Testis (tissue), 3 donors: ENCODE measurements around the gene DCTN1. TPM values are rescaled to one million over a fixed set of nuclear protein-coding genes. Genes with fewer than 3 reads are reported as not detected.

Experiments used
- DNase-seq: peaks from one replicate; pipeline ENCODE4 v3.0.0-alpha.2; 2019
- H3K27ac ChIP-seq, 2 donors: fragments of 200-600 bp; sonication (generic); one replicate each; pipeline ENCODE4 v1.5.1; 2019
- H3K27me3 ChIP-seq: fragments of 200-600 bp; sonication (generic); one replicate; pipeline ENCODE4 v1.5.1; 2019
- H3K36me3 ChIP-seq: fragments of 200-600 bp; sonication (generic); one replicate; pipeline ENCODE4 v1.5.1; 2017; ENCODE audit warnings: low read depth; ENCODE audit errors: missing control alignments
- H3K4me1 ChIP-seq: fragments of 200-600 bp; sonication (generic); one replicate; pipeline ENCODE4 v1.5.1; 2019
- H3K4me3 ChIP-seq, 2 donors: fragments of 200-600 bp; sonication (generic); one replicate each; pipeline ENCODE4 v1.5.1; 2017 to 2019
- H3K9me3 ChIP-seq: fragments of 200-600 bp; sonication (generic); one replicate; pipeline ENCODE4 v1.5.1; 2017
- POLR2A ChIP-seq: fragments of 450-650 bp; IDR thresholded peaks from one replicate; pipeline ENCODE4 v1.6.1; 2017; ENCODE audit warnings: antibody characterized with exemption, mild to moderate bottlenecking, moderate library complexity
- WGBS, 2 donors: methylation state at CpG; one replicate each; pipeline ENCODE4 v1.1.5; 2018; 5-methylcytosine and 5-hydroxymethylcytosine counted together
- intact Hi-C: fragments of 100-400 bp; cut with DNase I; formaldehyde crosslinking; loops from one replicate; pipeline ENCODE4 v1.15.1; 2023; ENCODE audit warnings: low total_unique reads
- polyA plus RNA-seq: library from polyadenylated mRNA; stranded (reverse); fragments of 350-450 nt; fragmentation: Illumina TruSeq; extraction: RNeasy Lipid Tissue Mini Kit (QIAGEN cat#74804); gene quantifications from one replicate; pipeline ENCODE4 v1.2.3, GENCODE V29; 2014; ENCODE audit warnings: low read depth, low replicate concordance; ENCODE audit not compliant: insufficient read depth
- total RNA-seq, 2 donors: library from RNA; depleted of rRNA; stranded (reverse); fragments of >200 nt; gene quantifications; one replicate each; pipeline ENCODE4 v1.2.3, GENCODE V29; 2016
- TF ChIP-seq, protein P1 (sequence below), 3 experiments: fragments of 450-650 bp in 2 of 3; fragments of 200-600 bp in 1 of 3; sonication (generic) in 1 of 3; IDR thresholded peaks; one replicate each; pipeline ENCODE4 v1.5.1; 2016 to 2019; ENCODE audit warnings: antibody characterized with exemption in 3 of 3, mild to moderate bottlenecking in 2 of 3, moderate library complexity in 1 of 3

DCTN1 gene
- total and polyA plus RNA-seq, 3 donors from 2014 or later, result 277 to 403 (median 321) TPM

- H3K36me3 ChIP-seq, result no peaks in the 10 kb centered on the region
- no peaks in the 10 kb centered on the region for H3K9me3 ChIP-seq
- no peak overlapping the region for H3K4me3 ChIP-seq
- no peaks in the 10 kb centered on the region for H3K27me3 ChIP-seq
- peaks cover 31% of the 10 kb centered on the region for H3K4me1 ChIP-seq
- WGBS, 2 donors, result 89 to 91% methylated on average over 4 to 6 of the region's 6 CpGs
- no peak for DNase-seq
- intact Hi-C loops, result no loop called here
- H3K27ac ChIP-seq, result no peak overlapping the region
- TF ChIP-seq, protein P1, sequence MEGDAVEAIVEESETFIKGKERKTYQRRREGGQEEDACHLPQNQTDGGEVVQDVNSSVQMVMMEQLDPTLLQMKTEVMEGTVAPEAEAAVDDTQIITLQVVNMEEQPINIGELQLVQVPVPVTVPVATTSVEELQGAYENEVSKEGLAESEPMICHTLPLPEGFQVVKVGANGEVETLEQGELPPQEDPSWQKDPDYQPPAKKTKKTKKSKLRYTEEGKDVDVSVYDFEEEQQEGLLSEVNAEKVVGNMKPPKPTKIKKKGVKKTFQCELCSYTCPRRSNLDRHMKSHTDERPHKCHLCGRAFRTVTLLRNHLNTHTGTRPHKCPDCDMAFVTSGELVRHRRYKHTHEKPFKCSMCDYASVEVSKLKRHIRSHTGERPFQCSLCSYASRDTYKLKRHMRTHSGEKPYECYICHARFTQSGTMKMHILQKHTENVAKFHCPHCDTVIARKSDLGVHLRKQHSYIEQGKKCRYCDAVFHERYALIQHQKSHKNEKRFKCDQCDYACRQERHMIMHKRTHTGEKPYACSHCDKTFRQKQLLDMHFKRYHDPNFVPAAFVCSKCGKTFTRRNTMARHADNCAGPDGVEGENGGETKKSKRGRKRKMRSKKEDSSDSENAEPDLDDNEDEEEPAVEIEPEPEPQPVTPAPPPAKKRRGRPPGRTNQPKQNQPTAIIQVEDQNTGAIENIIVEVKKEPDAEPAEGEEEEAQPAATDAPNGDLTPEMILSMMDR (IDR thresholded peaks at IDR 0.05), result no peak
- no peak for TF ChIP-seq POLR2A
Measured at GRCh38 chr2:74417763-74418162, 37.7 kb upstream of the DCTN1 start.

DNA sequence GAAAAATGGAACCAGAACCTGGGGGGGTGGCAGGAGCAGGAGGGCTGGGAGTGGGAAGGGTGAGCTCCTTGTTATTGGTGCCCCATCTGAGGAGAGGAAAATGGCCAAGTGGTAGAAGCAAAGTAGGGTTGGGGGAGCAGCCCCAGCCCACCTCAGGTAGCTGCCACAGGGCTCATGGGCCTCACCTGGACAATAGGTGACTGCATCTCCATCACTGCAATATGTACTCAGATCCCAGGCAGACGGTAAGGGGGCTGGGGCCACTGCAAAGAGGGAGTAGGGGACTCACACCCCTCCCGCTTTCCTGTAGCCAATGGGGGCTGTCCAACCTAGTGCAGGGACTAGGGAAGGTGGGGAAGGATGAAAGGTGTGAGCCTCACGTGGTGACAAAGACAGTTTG lies 37.1 kb upstream of the DCTN1 start:
- H3K27ac ChIP-seq, result no peak overlapping the region
- H3K9me3 ChIP-seq, result no peaks in the 10 kb centered on the region
- H3K4me3 ChIP-seq, result no peak overlapping the region
- H3K4me1 ChIP-seq, result peaks cover 31% of the 10 kb centered on the region
- intact Hi-C loops, result no loop called here
- no peak for DNase-seq
- H3K36me3 ChIP-seq, result no peaks in the 10 kb centered on the region
- TF ChIP-seq, protein P1 (IDR thresholded peaks at IDR 0.05), result no peak
- no peak for TF ChIP-seq POLR2A
- H3K27me3 ChIP-seq, result no peaks in the 10 kb centered on the region
- WGBS, 2 donors, result 60 to 78% methylated on average over 1 to 3 of the region's 3 CpGs

- Histone ChIP-seq H3K27me3 (no peaks in the 10 kb centered on the region), H3K27ac (no peak overlapping the region), H3K4me1 (peaks cover 31% of the 10 kb centered on the region), H3K36me3 (no peaks in the 10 kb centered on the region), H3K4me3 (no peak overlapping the region), H3K9me3 (no peaks in the 10 kb centered on the region)
- 67 to 71% methylated on average over 3 of the region's 3 CpGs for WGBS, 2 donors
- DNase-seq, result no peak
- intact Hi-C loops, result no loop called here
- TF ChIP-seq, protein P1 (IDR thresholded peaks at IDR 0.05), result no peak
- TF ChIP-seq POLR2A, result no peak
Measured at GRCh38 chr2:74416778-74417177, 36.7 kb upstream of the DCTN1 start.

- no peak for TF ChIP-seq POLR2A
- TF ChIP-seq, protein P1 (IDR thresholded peaks at IDR 0.05), result no peak
- Histone ChIP-seq H3K36me3 (no peaks in the 10 kb centered on the region), H3K27me3 (no peaks in the 10 kb centered on the region), H3K4me3 (peak overlapping the region; percentile 47 to 51), H3K4me1 (peaks cover 31% of the 10 kb centered on the region), H3K9me3 (no peaks in the 10 kb centered on the region), H3K27ac (no peak overlapping the region)
- intact Hi-C loops, result no loop called here
- 40 to 61% methylated on average over 9 to 35 of the region's 35 CpGs for WGBS, 2 donors
- no peak for DNase-seq
Measured at GRCh38 chr2:74415762-74416395, 35.8 kb upstream of the DCTN1 start.
